ENCODE results near the gene PTPRN2.

PTPRN2 gene

DNA sequence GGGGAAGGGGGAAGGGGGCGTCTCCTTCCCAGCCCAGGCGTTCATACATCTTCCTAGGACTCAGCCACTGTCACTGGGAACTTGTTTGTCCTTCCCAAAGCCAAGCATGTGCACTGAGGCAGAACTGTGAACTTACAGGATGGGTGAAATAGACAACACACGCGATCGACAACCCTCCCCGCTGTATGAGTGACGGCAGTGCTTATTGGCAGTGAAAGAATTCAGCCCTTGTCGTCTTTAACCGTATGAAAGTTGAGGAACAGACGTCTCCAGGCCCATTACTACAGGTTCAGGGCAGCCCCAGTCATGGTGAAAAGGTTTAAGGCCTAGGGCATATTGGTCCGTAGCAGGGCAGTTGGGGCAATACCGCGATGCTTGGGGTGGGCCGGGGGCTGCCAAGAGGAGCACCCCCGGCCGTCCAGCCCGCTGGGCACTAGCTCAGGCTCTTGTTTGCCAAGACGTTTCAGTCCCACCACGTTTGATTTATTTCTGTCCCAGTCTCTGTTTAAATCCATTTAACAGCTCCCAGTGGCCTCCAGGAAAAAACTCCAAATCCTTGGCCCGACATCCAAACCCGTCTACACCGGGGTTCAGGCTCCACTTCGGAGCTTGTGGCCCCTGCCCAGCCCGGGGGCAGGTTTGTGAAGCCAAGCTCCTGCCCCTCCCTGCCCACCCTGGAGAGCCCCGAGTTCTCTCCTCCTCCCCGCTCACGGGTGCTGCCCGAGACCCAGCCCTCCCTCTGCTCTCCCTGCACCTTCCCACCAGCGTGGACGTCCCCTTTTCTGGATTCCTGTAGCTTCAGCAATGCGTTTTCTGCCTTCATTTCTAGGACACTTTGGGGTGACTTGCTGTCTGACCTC, 1091.0 kb downstream of the PTPRN2 start:
- H3K4me3 ChIP-seq (ENCODE audit: low read depth, low read length): no peak overlapping the region
- no peak for DNase-seq (ENCODE audit: low read depth)
- TF ChIP-seq, protein P1, sequence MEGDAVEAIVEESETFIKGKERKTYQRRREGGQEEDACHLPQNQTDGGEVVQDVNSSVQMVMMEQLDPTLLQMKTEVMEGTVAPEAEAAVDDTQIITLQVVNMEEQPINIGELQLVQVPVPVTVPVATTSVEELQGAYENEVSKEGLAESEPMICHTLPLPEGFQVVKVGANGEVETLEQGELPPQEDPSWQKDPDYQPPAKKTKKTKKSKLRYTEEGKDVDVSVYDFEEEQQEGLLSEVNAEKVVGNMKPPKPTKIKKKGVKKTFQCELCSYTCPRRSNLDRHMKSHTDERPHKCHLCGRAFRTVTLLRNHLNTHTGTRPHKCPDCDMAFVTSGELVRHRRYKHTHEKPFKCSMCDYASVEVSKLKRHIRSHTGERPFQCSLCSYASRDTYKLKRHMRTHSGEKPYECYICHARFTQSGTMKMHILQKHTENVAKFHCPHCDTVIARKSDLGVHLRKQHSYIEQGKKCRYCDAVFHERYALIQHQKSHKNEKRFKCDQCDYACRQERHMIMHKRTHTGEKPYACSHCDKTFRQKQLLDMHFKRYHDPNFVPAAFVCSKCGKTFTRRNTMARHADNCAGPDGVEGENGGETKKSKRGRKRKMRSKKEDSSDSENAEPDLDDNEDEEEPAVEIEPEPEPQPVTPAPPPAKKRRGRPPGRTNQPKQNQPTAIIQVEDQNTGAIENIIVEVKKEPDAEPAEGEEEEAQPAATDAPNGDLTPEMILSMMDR (IDR thresholded peaks at IDR 0.05; ENCODE audit: low read depth, low read length, missing control alignments): no peak

DNA sequence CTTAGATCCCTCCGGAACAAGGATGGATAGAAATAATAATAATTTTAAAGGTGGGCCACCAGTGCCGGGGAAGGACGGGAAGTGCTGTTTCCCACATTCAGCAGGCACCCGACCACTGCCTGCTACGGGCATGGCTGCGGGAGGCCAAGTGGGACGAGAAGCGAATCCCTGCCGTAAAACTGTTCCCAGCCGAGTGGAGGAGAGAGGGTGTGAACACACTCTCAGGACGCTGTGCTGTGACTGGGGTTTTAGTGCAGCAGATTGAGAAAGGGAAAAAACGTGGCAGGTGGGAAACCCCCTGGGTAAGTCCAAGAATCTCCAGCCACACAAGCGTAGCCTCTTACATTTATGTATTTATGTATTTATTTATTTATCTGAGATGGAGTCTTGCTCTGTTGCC, 1092.0 kb downstream of the PTPRN2 start:
- no peak overlapping the region for H3K4me3 ChIP-seq (ENCODE audit: low read depth, low read length)
- TF ChIP-seq, protein P1 (IDR thresholded peaks at IDR 0.05; ENCODE audit: low read depth, low read length, missing control alignments): no peak
- DNase-seq (ENCODE audit: low read depth): peak; percentile 31

DNA sequence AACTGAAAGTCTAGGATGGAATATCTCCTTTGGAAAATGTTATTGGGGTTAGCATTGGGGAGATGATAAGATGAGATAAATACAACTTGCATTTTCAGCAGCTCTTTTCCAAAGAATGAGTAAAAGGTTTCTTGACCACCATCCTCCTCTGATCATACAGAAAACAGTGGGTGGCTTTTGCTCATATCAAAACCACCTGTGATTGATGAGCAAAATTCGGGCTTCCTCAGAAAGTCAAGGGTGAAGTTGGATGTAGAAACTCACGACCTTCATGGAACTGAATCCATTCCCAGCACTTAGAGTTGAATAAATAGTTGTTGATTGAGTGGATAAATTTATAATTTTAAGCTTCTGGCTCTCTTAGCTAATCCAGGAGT, 1092.5 kb downstream of the PTPRN2 start:
- no peak for DNase-seq (ENCODE audit: low read depth)
- TF ChIP-seq, protein P1 (IDR thresholded peaks at IDR 0.05; ENCODE audit: low read depth, low read length, missing control alignments): no peak
- H3K4me3 ChIP-seq (ENCODE audit: low read depth, low read length): no peak overlapping the region

DNA sequence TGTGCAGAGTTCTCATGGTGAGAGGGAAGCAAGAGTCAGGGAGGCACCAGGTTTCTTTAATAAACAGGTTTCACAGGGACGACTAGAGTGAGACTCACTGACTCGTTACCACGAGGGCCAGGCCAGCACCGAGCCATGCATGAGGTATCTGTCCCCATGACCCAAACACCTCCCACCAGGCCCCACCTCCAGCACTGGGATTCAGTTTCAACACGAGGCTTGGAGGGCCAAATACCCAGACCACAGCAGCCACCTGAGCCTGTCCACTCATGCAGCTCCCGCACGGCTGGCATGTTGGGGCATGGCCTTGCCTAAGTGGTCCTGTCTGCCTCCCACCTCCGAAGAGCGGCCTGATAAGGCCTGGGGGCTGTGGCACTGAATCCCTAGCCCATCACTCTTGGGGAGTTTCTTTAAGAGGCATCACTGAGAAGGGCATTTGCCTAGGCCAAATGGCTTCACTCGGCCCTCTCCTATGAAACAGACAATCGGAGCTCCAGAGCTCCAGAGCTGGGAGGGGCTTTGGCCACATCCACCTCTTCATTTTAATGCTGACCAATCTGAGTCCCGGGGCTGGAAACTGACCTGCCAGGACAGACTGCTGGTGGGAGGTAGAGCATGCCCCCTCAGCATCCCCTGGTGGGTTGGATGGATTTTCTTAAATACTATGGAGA, 1093.0 kb downstream of the PTPRN2 start:
- DNase-seq (ENCODE audit: low read depth): no peak
- TF ChIP-seq, protein P1 (IDR thresholded peaks at IDR 0.05; ENCODE audit: low read depth, low read length, missing control alignments): no peak
- H3K4me3 ChIP-seq (ENCODE audit: low read depth, low read length): no peak overlapping the region

DNA sequence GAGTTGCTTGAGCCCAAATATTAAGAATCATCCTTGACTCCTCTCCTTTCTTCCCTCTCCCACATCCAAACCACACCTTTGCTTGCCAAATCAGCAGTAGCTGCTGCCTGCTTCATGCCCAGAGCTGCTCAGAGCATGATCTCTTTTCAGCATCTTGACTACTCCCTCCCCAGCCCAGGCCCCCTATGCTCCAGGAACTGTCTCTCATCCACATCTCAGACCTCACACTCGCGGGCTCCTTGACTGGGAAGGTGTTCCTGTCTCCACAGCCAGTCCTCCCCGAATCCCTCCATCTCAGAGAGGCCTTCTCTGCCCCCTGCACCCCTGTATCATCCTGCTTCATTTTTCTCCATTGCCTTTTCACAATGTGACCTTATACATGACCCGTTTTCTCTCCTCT, 1093.8 kb downstream of the PTPRN2 start:
- H3K4me3 ChIP-seq (ENCODE audit: low read depth, low read length): no peak overlapping the region
- TF ChIP-seq, protein P1 (IDR thresholded peaks at IDR 0.05; ENCODE audit: low read depth, low read length, missing control alignments): no peak
- DNase-seq (ENCODE audit: low read depth): no peak

DNA sequence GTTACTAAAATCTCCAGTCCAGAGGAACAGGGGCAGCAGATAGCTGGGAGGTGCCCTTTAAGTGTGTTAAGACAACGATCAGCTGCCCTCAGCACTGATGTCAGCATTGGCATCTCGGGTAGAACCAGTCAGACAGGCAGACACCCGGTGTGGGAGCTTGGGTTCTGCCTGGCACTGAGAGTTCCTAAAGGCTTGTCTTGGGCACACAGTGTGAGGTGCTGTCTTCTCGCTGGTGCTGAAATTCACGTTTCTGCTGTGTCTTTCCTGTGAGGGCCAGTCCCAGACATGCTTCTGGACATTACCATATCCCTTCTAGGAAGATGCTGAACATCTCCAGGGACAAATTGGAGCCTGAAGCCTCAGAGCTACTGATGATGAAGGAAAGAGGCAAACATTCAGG, 1094.6 kb downstream of the PTPRN2 start:
- TF ChIP-seq, protein P1 (IDR thresholded peaks at IDR 0.05; ENCODE audit: low read depth, low read length, missing control alignments): no peak
- no peak overlapping the region for H3K4me3 ChIP-seq (ENCODE audit: low read depth, low read length)
- no peak for DNase-seq (ENCODE audit: low read depth)
